Smooth muscle cell (in vitro differentiated cells): ENCODE data around the gene ZNF652. TPM values are rescaled to one million over a fixed set of nuclear protein-coding genes. Genes with fewer than 3 reads are reported as not detected.
"Not testable (repeated sequence)": the region's sequence is repeated elsewhere in the genome, so short reads cannot be mapped to it uniquely, and the experiment has no call there.

Experiments
- DNase-seq: peaks from one replicate; lab custom pipeline; 2025; ENCODE audit not compliant: unreplicated experiment; lab: John Stamatoyannopoulos, UW
- H2AFZ ChIP-seq: fragments of 200-600 bp; sonication (generic); 2 replicates; pipeline ENCODE4 v1.6.0; 2016; ENCODE audit warnings: antibody characterized with exemption, low read depth, mild to moderate bottlenecking
- H3F3A ChIP-seq: fragments of 200-600 bp; sonication (generic); 2 replicates; pipeline ENCODE4 v1.6.0; 2017; ENCODE audit warnings: antibody characterized with exemption, low read depth
- H3K27ac ChIP-seq: fragments of 200-600 bp; sonication (generic); 2 replicates; pipeline ENCODE4 v1.5.1; 2016; ENCODE audit warnings: low read depth, mild to moderate bottlenecking
- H3K27me3 ChIP-seq: fragments of 200-600 bp; sonication (generic); 2 replicates; pipeline ENCODE4 v1.6.1; 2016; ENCODE audit warnings: low read depth, mild to moderate bottlenecking
- H3K36me3 ChIP-seq: fragments of 200-600 bp; sonication (generic); 2 replicates; pipeline ENCODE4 v1.5.1; 2016; ENCODE audit warnings: low read depth
- H3K4me1 ChIP-seq: fragments of 200-600 bp; sonication (generic); 2 replicates; pipeline ENCODE4 v1.5.1; 2016; ENCODE audit warnings: low read depth
- H3K4me2 ChIP-seq: fragments of 200-600 bp; sonication (generic); 2 replicates; pipeline ENCODE4 v1.6.0; 2016; ENCODE audit warnings: mild to moderate bottlenecking
- H3K4me3 ChIP-seq: fragments of 200-600 bp; sonication (generic); 2 replicates; pipeline ENCODE4 v1.5.1; 2016; ENCODE audit warnings: mild to moderate bottlenecking
- H3K79me2 ChIP-seq: fragments of 200-600 bp; sonication (generic); 2 replicates; pipeline ENCODE4 v1.6.0; 2016; ENCODE audit warnings: low read depth, mild to moderate bottlenecking
- H3K9ac ChIP-seq: fragments of 200-600 bp; sonication (generic); 2 replicates; pipeline ENCODE4 v1.6.0; 2016; ENCODE audit warnings: low read depth
- H3K9me3 ChIP-seq: fragments of 200-600 bp; sonication (generic); replicated peaks from 2 replicates; pipeline ENCODE4 v1.5.1; 2016; ENCODE audit warnings: low read depth
- H4K20me1 ChIP-seq: fragments of 200-600 bp; sonication (generic); 2 replicates; pipeline ENCODE4 v1.6.0; 2016; ENCODE audit warnings: low read depth
- CTCF ChIP-seq: fragments of 200-600 bp; sonication (generic); IDR thresholded peaks from 2 replicates; pipeline ENCODE4 v1.5.1; 2017; ENCODE audit warnings: borderline replicate concordance, mild to moderate bottlenecking, antibody characterized with exemption; ENCODE audit not compliant: insufficient read depth, poor library complexity, severe bottlenecking
- WGBS: methylation state at CpG from one replicate; pipeline ENCODE4 v1.1.7; 2016; ENCODE audit warnings: low lambda C conversion rate; 5-methylcytosine and 5-hydroxymethylcytosine counted together
- polyA plus RNA-seq: library from polyadenylated mRNA; unstranded; fragments of >200 nt; fragmentation: Nextera tagmentation; extraction: Ambion mirVana; gene quantifications from 2 replicates; pipeline ENCODE4 v1.2.1, GENCODE V29; 2016
- total RNA-seq: library from RNA; depleted of rRNA; stranded (reverse); fragments of >200 nt; gene quantifications from 2 replicates; pipeline ENCODE4 v1.2.3, GENCODE V29; 2014

Gene ZNF652
- total and polyA plus RNA-seq, 2 experiments from 2014 or later = 18.3 to 48.8 TPM

DNA sequence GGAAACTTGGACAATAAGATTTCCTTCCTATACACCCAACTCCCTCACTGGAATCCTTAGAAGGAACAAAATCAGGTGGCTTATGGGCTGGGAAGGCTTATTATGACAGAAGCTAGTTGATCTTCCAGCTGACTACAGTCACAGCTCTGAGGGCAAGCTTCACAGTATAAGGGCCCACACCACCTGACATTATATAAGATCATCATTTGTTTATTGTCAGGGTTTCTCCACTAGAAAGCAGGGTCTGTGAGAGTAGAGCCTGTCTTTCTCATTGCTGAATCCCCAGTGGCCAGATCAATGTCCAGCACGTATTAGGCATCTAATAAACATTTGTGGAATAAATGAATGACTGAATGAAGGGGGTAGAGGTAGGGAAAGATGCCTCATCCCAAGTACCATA lies 73.7 kb downstream of the ZNF652 start:
- peaks cover 11% of the 10 kb centered on the region for H3F3A ChIP-seq
- TF ChIP-seq CTCF = no peak
- H2AFZ ChIP-seq = no peak overlapping the region
- no peaks in the 10 kb centered on the region for H3K4me1 ChIP-seq
- H3K9ac ChIP-seq = no peak overlapping the region
- H3K79me2 ChIP-seq = no peaks in the 10 kb centered on the region
- DNase-seq = no peak
- H3K4me2 ChIP-seq = no peak overlapping the region
- no peaks in the 10 kb centered on the region for H3K27me3 ChIP-seq
- H3K4me3 ChIP-seq = no peak overlapping the region
- H3K36me3 ChIP-seq = no peaks in the 10 kb centered on the region
- WGBS = 90% methylated on average over 1 of the region's 1 CpG
- H3K27ac ChIP-seq = no peak overlapping the region
- peaks cover 5% of the 10 kb centered on the region for H4K20me1 ChIP-seq
- no peaks in the 10 kb centered on the region for H3K9me3 ChIP-seq

- peaks cover 4% of the 10 kb centered on the region for H3F3A ChIP-seq
- TF ChIP-seq CTCF = no peak
- no peak overlapping the region for H3K9ac ChIP-seq
- 98% methylated on average over 11 of the region's 11 CpGs for WGBS
- H3K27ac ChIP-seq = no peak overlapping the region
- no peaks in the 10 kb centered on the region for H3K9me3 ChIP-seq
- no peak for DNase-seq
- H3K79me2 ChIP-seq = no peaks in the 10 kb centered on the region
- no peak overlapping the region for H2AFZ ChIP-seq
- H3K27me3 ChIP-seq = no peaks in the 10 kb centered on the region
- H3K4me3 ChIP-seq = no peak overlapping the region
- H3K4me1 ChIP-seq = no peaks in the 10 kb centered on the region
- no peaks in the 10 kb centered on the region for H3K36me3 ChIP-seq
- H4K20me1 ChIP-seq = no peaks in the 10 kb centered on the region
- no peak overlapping the region for H3K4me2 ChIP-seq
These were observed 74.6 kb downstream of the ZNF652 start for GRCh38 chr17:49287481-49287880.

- H3K4me3 ChIP-seq, H4K20me1 ChIP-seq, DNase-seq, H3F3A ChIP-seq, H3K4me1 ChIP-seq, H3K4me2 ChIP-seq, H3K27me3 ChIP-seq, H3K36me3 ChIP-seq, H2AFZ ChIP-seq, H3K9me3 ChIP-seq, H3K9ac ChIP-seq, H3K27ac ChIP-seq, H3K79me2 ChIP-seq: not testable (repeated sequence)
- 96% methylated on average over 21 of the region's 24 CpGs for WGBS
These were observed 75.6 kb downstream of the ZNF652 start for GRCh38 chr17:49286261-49286973.

- Histone ChIP-seq H3K36me3 (no peaks in the 10 kb centered on the region), H2AFZ (no peak overlapping the region), H3K79me2 (no peaks in the 10 kb centered on the region), H3K4me1 (no peaks in the 10 kb centered on the region), H3K27me3 (no peaks in the 10 kb centered on the region), H3F3A (no peaks in the 10 kb centered on the region), H3K27ac (no peak overlapping the region), H3K4me3 (no peak overlapping the region), H3K9ac (no peak overlapping the region), H3K4me2 (no peak overlapping the region), H3K9me3 (no peaks in the 10 kb centered on the region), H4K20me1 (no peaks in the 10 kb centered on the region)
- no peak for TF ChIP-seq CTCF
- WGBS = 92% methylated on average over 6 of the region's 6 CpGs
- DNase-seq = no peak
These were observed 76.3 kb downstream of the ZNF652 start for GRCh38 chr17:49285716-49286115.
